ENCODE results near the gene ACER3. TPM values are rescaled to one million over a fixed set of nuclear protein-coding genes. Genes with fewer than 3 reads are reported as not detected.

ACER3 gene
- total RNA-seq, 1 donor from 2014 or later, result 12.4 TPM

GRCh38 chr11:76889411-76889975 is 28.8 kb downstream of the ACER3 start:
- DNase-seq (ENCODE audit: low read depth), result no peak
- Histone ChIP-seq H3K27me3 (ENCODE audit: control insufficient read depth, insufficient read depth, low read length) (no peaks in the 10 kb centered on the region), H3K4me3 (ENCODE audit: low read depth, low read length) (no peak overlapping the region), H3K36me3 (ENCODE audit: control insufficient read depth, insufficient read depth, low read length) (no peaks in the 10 kb centered on the region)
- TF ChIP-seq, protein P1, sequence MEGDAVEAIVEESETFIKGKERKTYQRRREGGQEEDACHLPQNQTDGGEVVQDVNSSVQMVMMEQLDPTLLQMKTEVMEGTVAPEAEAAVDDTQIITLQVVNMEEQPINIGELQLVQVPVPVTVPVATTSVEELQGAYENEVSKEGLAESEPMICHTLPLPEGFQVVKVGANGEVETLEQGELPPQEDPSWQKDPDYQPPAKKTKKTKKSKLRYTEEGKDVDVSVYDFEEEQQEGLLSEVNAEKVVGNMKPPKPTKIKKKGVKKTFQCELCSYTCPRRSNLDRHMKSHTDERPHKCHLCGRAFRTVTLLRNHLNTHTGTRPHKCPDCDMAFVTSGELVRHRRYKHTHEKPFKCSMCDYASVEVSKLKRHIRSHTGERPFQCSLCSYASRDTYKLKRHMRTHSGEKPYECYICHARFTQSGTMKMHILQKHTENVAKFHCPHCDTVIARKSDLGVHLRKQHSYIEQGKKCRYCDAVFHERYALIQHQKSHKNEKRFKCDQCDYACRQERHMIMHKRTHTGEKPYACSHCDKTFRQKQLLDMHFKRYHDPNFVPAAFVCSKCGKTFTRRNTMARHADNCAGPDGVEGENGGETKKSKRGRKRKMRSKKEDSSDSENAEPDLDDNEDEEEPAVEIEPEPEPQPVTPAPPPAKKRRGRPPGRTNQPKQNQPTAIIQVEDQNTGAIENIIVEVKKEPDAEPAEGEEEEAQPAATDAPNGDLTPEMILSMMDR (IDR thresholded peaks at IDR 0.05; ENCODE audit: insufficient read depth, low read length, severe bottlenecking), result no peak
- FAIRE-seq, result no peak

GRCh38 chr11:76890329-76890728 is 29.6 kb downstream of the ACER3 start:
- TF ChIP-seq, protein P1 (IDR thresholded peaks at IDR 0.05; ENCODE audit: insufficient read depth, low read length, severe bottlenecking), result no peak
- FAIRE-seq (no peak), DNase-seq (ENCODE audit: low read depth) (no peak)
- Histone ChIP-seq H3K36me3 (ENCODE audit: control insufficient read depth, insufficient read depth, low read length) (no peaks in the 10 kb centered on the region), H3K4me3 (ENCODE audit: low read depth, low read length) (no peak overlapping the region), H3K27me3 (ENCODE audit: control insufficient read depth, insufficient read depth, low read length) (no peaks in the 10 kb centered on the region)

- FAIRE-seq (no peak), DNase-seq (ENCODE audit: low read depth) (peak; percentile 7)
- H3K27me3 ChIP-seq (ENCODE audit: control insufficient read depth, insufficient read depth, low read length), result no peaks in the 10 kb centered on the region
- TF ChIP-seq, protein P1 (IDR thresholded peaks at IDR 0.05; ENCODE audit: insufficient read depth, low read length, severe bottlenecking), result no peak
- H3K4me3 ChIP-seq (ENCODE audit: low read depth, low read length), result no peak overlapping the region
- H3K36me3 ChIP-seq (ENCODE audit: control insufficient read depth, insufficient read depth, low read length), result no peaks in the 10 kb centered on the region
Measured at GRCh38 chr11:76891285-76891684, 30.6 kb downstream of the ACER3 start.

- DNase-seq (ENCODE audit: low read depth) (no peak), FAIRE-seq (no peak)
- TF ChIP-seq, protein P1 (IDR thresholded peaks at IDR 0.05; ENCODE audit: insufficient read depth, low read length, severe bottlenecking), result no peak
- no peak overlapping the region for H3K4me3 ChIP-seq (ENCODE audit: low read depth, low read length)
- no peaks in the 10 kb centered on the region for H3K27me3 ChIP-seq (ENCODE audit: control insufficient read depth, insufficient read depth, low read length)
- H3K36me3 ChIP-seq (ENCODE audit: control insufficient read depth, insufficient read depth, low read length), result no peaks in the 10 kb centered on the region
Measured at GRCh38 chr11:76891793-76892192, 31.1 kb downstream of the ACER3 start.

DNA sequence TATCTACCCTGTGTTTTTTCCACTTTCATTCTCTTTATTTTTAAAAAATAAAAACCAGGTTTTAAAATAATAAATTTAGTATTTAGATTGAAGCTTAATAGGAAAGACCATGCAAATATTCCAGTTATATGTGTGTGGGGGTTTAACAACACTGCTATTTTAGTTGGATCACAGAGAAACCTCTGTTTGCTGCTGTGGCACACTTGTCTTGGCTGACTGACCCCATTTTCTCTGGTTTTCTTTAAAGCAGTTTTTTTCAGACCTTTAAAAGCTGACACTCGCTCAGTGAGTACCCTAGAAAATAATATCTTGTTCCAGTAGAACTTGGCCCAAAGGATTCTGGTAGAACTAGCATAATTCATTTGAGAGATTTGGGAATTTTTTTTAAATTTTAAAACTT is 31.6 kb downstream of the ACER3 start:
- DNase-seq (ENCODE audit: low read depth) (no peak), FAIRE-seq (no peak)
- no peaks in the 10 kb centered on the region for H3K36me3 ChIP-seq (ENCODE audit: control insufficient read depth, insufficient read depth, low read length)
- H3K4me3 ChIP-seq (ENCODE audit: low read depth, low read length), result no peak overlapping the region
- TF ChIP-seq, protein P1 (IDR thresholded peaks at IDR 0.05; ENCODE audit: insufficient read depth, low read length, severe bottlenecking), result no peak
- H3K27me3 ChIP-seq (ENCODE audit: control insufficient read depth, insufficient read depth, low read length), result no peaks in the 10 kb centered on the region

DNA sequence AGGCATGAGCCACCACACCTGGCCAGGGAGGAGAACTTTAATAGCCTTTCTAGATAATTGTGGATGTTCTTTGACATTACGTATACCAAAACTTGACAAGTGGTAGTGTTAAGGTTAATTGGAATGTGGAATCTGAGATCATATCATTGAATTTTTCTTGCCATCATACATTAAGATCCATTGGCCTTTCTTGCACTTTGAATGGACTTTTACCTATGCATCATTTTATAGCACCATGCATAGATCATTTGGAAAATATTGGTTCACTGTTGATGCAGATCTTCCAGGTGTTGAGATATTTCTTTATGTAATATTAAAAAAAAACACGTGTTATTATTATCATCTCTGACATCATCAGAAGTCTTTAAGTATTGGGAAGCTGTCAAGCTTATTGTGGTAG is 36.5 kb downstream of the ACER3 start:
- DNase-seq (ENCODE audit: low read depth) (no peak), FAIRE-seq (no peak)
- Histone ChIP-seq H3K4me3 (ENCODE audit: low read depth, low read length) (no peak overlapping the region), H3K36me3 (ENCODE audit: control insufficient read depth, insufficient read depth, low read length) (no peaks in the 10 kb centered on the region), H3K27me3 (ENCODE audit: control insufficient read depth, insufficient read depth, low read length) (no peaks in the 10 kb centered on the region)
- TF ChIP-seq, protein P1 (IDR thresholded peaks at IDR 0.05; ENCODE audit: insufficient read depth, low read length, severe bottlenecking), result no peak

Measured in bronchial epithelial cell (primary cell).